H9 (cell line): Measurements from ENCODE around the gene JAML. TPM values are rescaled to one million over a fixed set of nuclear protein-coding genes. Genes with fewer than 3 reads are reported as not detected.

Source experiments
- DNase-seq: peaks from one replicate; pipeline ENCODE4 v3.0.0-alpha.2; 2017
- H2AFZ ChIP-seq: one replicate; pipeline ENCODE4 v1.6.1; 2013; ENCODE audit warnings: mild to moderate bottlenecking, low read length, control low read depth, moderate library complexity
- H2AK5ac ChIP-seq: 2 replicates; pipeline ENCODE4 v1.6.1; 2013; ENCODE audit warnings: low read length, control low read depth, mixed read lengths; ENCODE audit not compliant: insufficient read length
- H2BK120ac ChIP-seq: one replicate; pipeline ENCODE4 v1.6.1; 2013; ENCODE audit warnings: low read depth, mild to moderate bottlenecking, low read length, control low read depth, inconsistent platforms; ENCODE audit not compliant: poor library complexity, severe bottlenecking
- H2BK12ac ChIP-seq: 2 replicates; pipeline ENCODE4 v1.6.1; 2013; ENCODE audit warnings: low read length, control low read depth, mixed read lengths, low read depth; ENCODE audit not compliant: insufficient read length
- H2BK15ac ChIP-seq: 2 replicates; pipeline ENCODE4 v1.6.1; 2013; ENCODE audit warnings: low read depth, low read length, control low read depth
- H2BK20ac ChIP-seq: one replicate; pipeline ENCODE4 v1.6.1; 2013; ENCODE audit warnings: low read depth, mild to moderate bottlenecking, low read length, control low read depth, inconsistent platforms; ENCODE audit not compliant: poor library complexity, severe bottlenecking
- H2BK5ac ChIP-seq: 2 replicates; pipeline ENCODE4 v1.6.1; 2013; ENCODE audit warnings: low read length, control low read depth, mixed read lengths; ENCODE audit not compliant: insufficient read length
- H3K14ac ChIP-seq: 2 replicates; pipeline ENCODE4 v1.6.1; 2013; ENCODE audit warnings: low read length, control low read depth; ENCODE audit not compliant: insufficient read depth
- H3K18ac ChIP-seq: 2 replicates; pipeline ENCODE4 v1.6.1; 2013; ENCODE audit warnings: low read depth, mild to moderate bottlenecking, mixed read lengths, low read length, control low read depth; ENCODE audit not compliant: insufficient read length
- H3K23ac ChIP-seq: 2 replicates; pipeline ENCODE4 v1.6.1; 2013; ENCODE audit warnings: low read length, control low read depth, mixed read lengths, low read depth; ENCODE audit not compliant: insufficient read length
- H3K23me2 ChIP-seq: 2 replicates; pipeline ENCODE4 v1.6.1; 2013; ENCODE audit warnings: low read depth, mild to moderate bottlenecking, mixed read lengths, low read length, control low read depth; ENCODE audit not compliant: insufficient read length, poor library complexity, severe bottlenecking
- H3K27ac ChIP-seq: 2 replicates; pipeline ENCODE4 v1.5.1; 2013; ENCODE audit warnings: low read length, control low read depth, mixed read lengths, low read depth; ENCODE audit not compliant: insufficient read length
- H3K27me3 ChIP-seq: 2 replicates; pipeline ENCODE4 v1.6.1; 2013; ENCODE audit warnings: low read length, control low read depth, inconsistent platforms; ENCODE audit not compliant: insufficient read depth
- H3K4ac ChIP-seq: 2 replicates; pipeline ENCODE4 v1.6.1; 2013; ENCODE audit warnings: low read depth, mild to moderate bottlenecking, control low read depth, inconsistent platforms, low read length, moderate library complexity
- H3K4me1 ChIP-seq: 2 replicates; pipeline ENCODE4 v1.6.1; 2013; ENCODE audit warnings: low read length, control low read depth, inconsistent platforms; ENCODE audit not compliant: insufficient read depth
- H3K4me2 ChIP-seq: 2 replicates; pipeline ENCODE4 v1.6.1; 2013; ENCODE audit warnings: low read length, control low read depth, mixed read lengths; ENCODE audit not compliant: insufficient read length, insufficient read depth
- H3K56ac ChIP-seq: 2 replicates; pipeline ENCODE4 v1.6.1; 2013; ENCODE audit warnings: low read depth, mild to moderate bottlenecking, mixed read lengths, low read length, control low read depth; ENCODE audit not compliant: insufficient read length
- H3K79me1 ChIP-seq: 2 replicates; pipeline ENCODE4 v1.6.1; 2013; ENCODE audit warnings: low read depth, mild to moderate bottlenecking, moderate library complexity, low read length, control low read depth, inconsistent platforms; ENCODE audit not compliant: insufficient read depth, poor library complexity, severe bottlenecking
- H3K79me2 ChIP-seq: 2 replicates; pipeline ENCODE4 v1.6.1; 2013; ENCODE audit warnings: low read length, control low read depth, inconsistent platforms; ENCODE audit not compliant: insufficient read depth
- H3K9ac ChIP-seq: 2 replicates; pipeline ENCODE4 v1.6.1; 2013; ENCODE audit warnings: low read length, control low read depth, mixed read lengths; ENCODE audit not compliant: insufficient read length; ENCODE audit errors: extremely low read depth
- H3K9me3 ChIP-seq: one replicate; pipeline ENCODE4 v1.6.1; 2013; ENCODE audit warnings: low read depth, low read length, inconsistent platforms; ENCODE audit not compliant: control insufficient read depth
- H3T11ph ChIP-seq: one replicate; pipeline ENCODE4 v1.6.1; 2013; ENCODE audit warnings: mild to moderate bottlenecking, low read length, control low read depth, inconsistent platforms
- H4K20me1 ChIP-seq: one replicate; pipeline ENCODE4 v1.6.1; 2013; ENCODE audit not compliant: control insufficient read depth, insufficient read length, insufficient read depth
- H4K5ac ChIP-seq: 2 replicates; pipeline ENCODE4 v1.6.1; 2013; ENCODE audit warnings: low read depth, mild to moderate bottlenecking, mixed read lengths, low read length, control low read depth; ENCODE audit not compliant: insufficient read length
- H4K8ac ChIP-seq: replicated peaks from 2 replicates; pipeline ENCODE4 v1.6.1; 2013; ENCODE audit warnings: low read length, control low read depth, mixed read lengths, low read depth; ENCODE audit not compliant: insufficient read length
- H4K91ac ChIP-seq: 2 replicates; pipeline ENCODE4 v1.6.1; 2013; ENCODE audit warnings: low read depth, mild to moderate bottlenecking, moderate library complexity, mixed read lengths, low read length, control low read depth; ENCODE audit not compliant: insufficient read length
- H3K27ac Mint-ChIP-seq, 3 experiments: 2 replicates in 2 of 3; 3 replicates in 1 of 3; pipeline ENCODE4 v1.8.0; 2020 to 2021; ENCODE audit warnings: mixed read lengths in 3 of 3, mild to moderate bottlenecking in 1 of 3, moderate library complexity in 1 of 3
- H3K27me3 Mint-ChIP-seq: 2 replicates; pipeline ENCODE4 v1.8.0; 2021; ENCODE audit warnings: low read depth, mild to moderate bottlenecking, moderate library complexity, mixed read lengths
- H3K36me3 Mint-ChIP-seq, 3 experiments: 2 replicates in 2 of 3; 3 replicates in 1 of 3; pipeline ENCODE4 v1.8.0; 2020 to 2021; ENCODE audit warnings: low read depth in 3 of 3, mixed read lengths in 3 of 3; ENCODE audit not compliant: insufficient read depth in 1 of 3
- H3K4me1 Mint-ChIP-seq, 2 experiments: 2 replicates each; pipeline ENCODE4 v1.8.0; 2020; ENCODE audit warnings: mixed read lengths in 2 of 2
- H3K4me3 Mint-ChIP-seq, 2 experiments: 2 replicates in 1 of 2; 3 replicates in 1 of 2; pipeline ENCODE4 v1.8.0; 2020 to 2021; ENCODE audit warnings: mild to moderate bottlenecking in 2 of 2, mixed read lengths in 2 of 2, moderate library complexity in 1 of 2
- H3K9me3 Mint-ChIP-seq, 2 experiments: 2 replicates in 1 of 2; 3 replicates in 1 of 2; pipeline ENCODE4 v1.8.0; 2020; ENCODE audit warnings: mild to moderate bottlenecking in 2 of 2, mixed read lengths in 2 of 2, moderate library complexity in 1 of 2
- CTCF ChIP-seq: fragments of 200-600 bp; sonication (generic); conservative IDR thresholded peaks from 3 replicates; pipeline ENCODE4 v1.8.0; 2021; ENCODE audit warnings: antibody characterized with exemption, mild to moderate bottlenecking
- WGBS: extraction: QIAGEN DNeasy Blood & Tissue Kit; methylation state at CpG from one replicate; pipeline ENCODE4 v1.1.7; 2013; ENCODE audit warnings: missing lambda C conversion rate, low lambda C conversion rate, mixed read lengths; ENCODE audit not compliant: insufficient read length; ENCODE audit errors: extremely low coverage; 5-methylcytosine and 5-hydroxymethylcytosine counted together
- total RNA-seq: library from RNA; stranded (reverse); gene quantifications from 2 replicates; pipeline ENCODE4 v1.2.1, GENCODE V29; 2021

Gene JAML
- total RNA-seq, 1 experiment from 2014 or later: 0.48 TPM

GRCh38 chr11:118152020-118152551, 72.7 kb downstream of the JAML start:
- Histone ChIP-seq H4K5ac (no peak overlapping the region), H2AFZ (no peak overlapping the region)
- WGBS: no CpG with 5 or more reads among the region's 16 CpGs

More at GRCh38 chr11:118152020-118152551, 72.7 kb downstream of the JAML start:
- Histone ChIP-seq H4K20me1 (no peaks in the 10 kb centered on the region), H3T11ph (no peak overlapping the region), H2BK120ac (no peak overlapping the region), H3K23me2 (peaks cover 29% of the 10 kb centered on the region), H2BK15ac (no peak overlapping the region), H3K9ac (no peak overlapping the region), H4K8ac (no peak overlapping the region), H3K14ac (0 out of 2 replicates have a peak overlapping the region, but pooled peaks have one; percentile 30), H3K23ac (no peak overlapping the region), H3K9me3 (no peaks in the 10 kb centered on the region), H3K4me2 (peak overlapping the region; percentile 85), H2AK5ac (no peak overlapping the region), H2BK5ac (no peak overlapping the region), H3K18ac (no peak overlapping the region), H3K56ac (no peak overlapping the region), H3K79me1 (no peaks in the 10 kb centered on the region), H3K4ac (no peak overlapping the region), H3K27me3 (peaks cover 59% of the 10 kb centered on the region), H2BK20ac (no peak overlapping the region), H3K4me1 (peaks cover 11% of the 10 kb centered on the region), H2BK12ac (no peak overlapping the region), H3K27ac (no peak overlapping the region), H3K79me2 (no peaks in the 10 kb centered on the region), H4K91ac (no peak overlapping the region)
- Mint-ChIP-seq H3K4me1 (peaks cover 51 to 71% of the 10 kb centered on the region in 2 experiments), H3K9me3 (no peaks in the 10 kb centered on the region; a peak in 1 of 5 replicates), H3K36me3 (no peaks in the 10 kb centered on the region; a peak in 1 of 7 replicates), H3K27ac (no peak overlapping the region), H3K27me3 (peaks cover 94% of the 10 kb centered on the region), H3K4me3 (peak overlapping the region; percentile 67 to 83)
- peak; percentile 44 for DNase-seq
- TF ChIP-seq CTCF: no peak
